ENCODE measurements around the gene CIZ1. TPM values are rescaled to one million over a fixed set of nuclear protein-coding genes. Genes with fewer than 3 reads are reported as not detected.
"Not testable (repeated sequence)": the region's sequence is repeated elsewhere in the genome, so short reads cannot be mapped to it uniquely, and the experiment has no call there.

The CIZ1 gene
- polyA plus RNA-seq, 12 donors: 79.1 to 228 (median 101) TPM; not detected in 1

DNA sequence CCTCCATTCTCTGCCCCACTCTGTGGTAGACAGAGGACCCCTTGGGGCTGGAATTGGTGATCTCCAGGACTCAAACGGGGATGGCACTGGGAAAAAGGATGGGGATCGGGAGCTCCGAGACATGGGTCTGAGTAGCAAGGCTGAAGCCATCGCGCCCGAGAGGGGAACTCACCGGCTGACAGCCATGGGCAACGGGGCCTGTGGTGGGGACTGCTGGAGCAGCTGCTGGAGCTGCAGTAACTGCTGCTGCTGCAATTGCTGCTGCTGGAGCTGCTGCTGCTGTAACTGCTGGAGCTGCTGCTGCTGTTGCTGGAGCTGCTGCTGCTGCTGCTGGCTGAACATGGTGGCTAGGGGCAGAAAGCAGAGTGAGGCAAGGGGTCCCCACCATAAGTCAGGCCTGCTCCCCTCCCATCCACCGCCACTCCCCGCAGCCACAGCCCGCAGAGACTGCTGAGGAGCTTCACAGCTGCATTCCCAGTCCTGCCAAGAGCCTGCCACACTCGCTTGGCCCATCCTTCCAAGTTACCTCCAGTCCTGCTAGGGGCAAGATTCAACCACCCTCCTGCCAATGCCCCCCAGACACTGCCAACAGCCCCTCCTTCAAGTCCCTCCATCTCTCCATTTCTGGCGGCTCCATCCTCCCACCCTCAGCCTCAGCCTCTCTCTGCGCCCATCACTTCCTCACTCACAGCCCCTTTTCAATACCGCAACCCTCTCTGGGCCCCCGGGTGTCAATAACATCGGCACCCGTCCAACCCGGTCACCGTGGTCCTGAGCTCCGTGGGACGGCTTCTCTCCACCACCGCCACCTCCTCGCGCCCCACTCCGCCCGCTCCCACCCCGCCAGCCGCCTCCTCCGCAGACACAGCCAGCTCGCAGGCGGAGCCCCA lies 611 bp downstream of the CIZ1 start:
- DNase-seq: no peak

DNA sequence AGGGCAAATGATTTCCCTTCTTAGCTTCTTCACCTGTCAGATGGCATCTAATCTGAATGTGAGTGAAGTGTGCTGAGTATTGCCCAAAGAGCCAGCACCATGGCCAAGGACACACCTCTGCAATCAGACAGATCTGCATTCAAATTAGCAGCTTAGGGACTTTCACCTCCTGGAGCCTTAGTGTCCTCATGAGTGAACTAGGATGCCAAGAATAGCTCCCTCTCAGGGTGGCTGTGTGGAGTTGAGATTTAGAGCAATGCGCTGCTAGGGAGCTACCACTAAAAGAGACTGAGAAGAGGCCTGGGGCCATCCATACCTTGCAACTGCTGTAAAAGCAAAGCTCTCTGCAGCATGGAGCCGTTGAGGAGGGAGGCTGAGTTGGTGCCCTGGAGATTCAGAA lies 1.4 kb downstream of the CIZ1 start:
- DNase-seq: no peak

- DNase-seq: no peak
These were observed 3.2 kb downstream of the CIZ1 start for GRCh38 chr9:128188209-128188608.

DNA sequence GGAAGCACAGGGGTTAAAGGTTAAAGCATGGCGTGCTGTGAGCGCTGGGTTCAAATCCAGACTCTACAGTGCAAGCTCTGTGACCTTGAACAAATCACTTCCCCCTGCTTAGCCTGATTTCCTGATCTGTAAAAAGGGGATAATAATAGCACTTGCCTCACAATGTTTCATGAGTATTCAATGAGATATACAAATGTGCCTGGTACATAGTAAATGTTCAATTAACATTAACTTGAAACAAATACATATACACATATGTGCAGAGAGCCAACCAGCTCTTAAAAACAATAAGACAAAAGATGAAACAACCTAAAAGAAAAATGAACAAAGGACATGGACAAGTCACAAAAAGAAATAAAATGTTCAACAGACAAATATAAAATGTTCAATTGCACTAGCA lies 4.0 kb downstream of the CIZ1 start:
- no peak for DNase-seq

DNA sequence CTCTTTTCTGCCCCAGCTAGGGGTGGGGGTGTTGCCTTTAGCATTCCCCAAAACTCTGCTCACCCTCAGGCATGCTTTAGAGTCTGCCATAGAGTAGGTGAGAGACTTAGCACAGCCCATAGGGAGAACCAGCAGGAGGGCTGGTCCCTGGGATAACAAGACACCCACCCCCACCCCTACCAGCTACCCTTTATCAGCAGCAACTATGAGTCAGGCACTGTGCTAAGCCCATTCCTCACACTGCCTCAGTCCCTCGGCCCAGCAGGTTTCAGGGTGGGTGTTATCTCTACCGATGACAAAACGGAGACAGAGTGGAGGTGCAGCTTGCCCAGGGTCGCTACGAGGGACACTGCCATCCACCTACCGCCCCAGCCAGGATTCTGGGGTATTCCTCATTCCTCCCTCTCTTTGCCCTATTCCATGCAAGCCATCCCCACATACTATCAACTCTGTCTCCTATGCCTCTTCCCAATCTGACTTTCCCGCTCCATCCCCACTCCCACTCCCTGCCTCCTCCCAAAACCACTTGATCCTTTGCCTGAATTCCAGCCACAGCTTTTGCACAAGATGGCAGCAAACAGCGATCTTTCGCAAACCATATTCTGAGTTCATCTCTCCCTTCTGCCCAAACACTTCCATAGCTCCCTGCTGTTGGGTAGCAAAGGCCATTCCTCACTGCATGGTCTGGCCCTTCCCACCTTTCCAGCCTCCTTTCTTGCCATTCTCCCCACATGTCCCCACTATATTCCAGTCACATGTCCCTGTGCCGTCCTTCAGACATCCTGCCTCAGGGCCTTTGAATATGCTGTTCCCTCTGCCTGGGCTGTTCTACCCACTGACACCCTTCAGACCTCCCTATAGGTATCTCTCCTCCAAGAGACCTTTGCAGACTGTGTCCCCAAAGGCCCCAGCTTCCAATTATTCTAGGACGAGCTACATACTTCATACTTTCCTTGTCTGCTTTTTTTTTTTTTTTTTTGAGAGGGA lies 5.1 kb downstream of the CIZ1 start:
- no peak for DNase-seq

DNA sequence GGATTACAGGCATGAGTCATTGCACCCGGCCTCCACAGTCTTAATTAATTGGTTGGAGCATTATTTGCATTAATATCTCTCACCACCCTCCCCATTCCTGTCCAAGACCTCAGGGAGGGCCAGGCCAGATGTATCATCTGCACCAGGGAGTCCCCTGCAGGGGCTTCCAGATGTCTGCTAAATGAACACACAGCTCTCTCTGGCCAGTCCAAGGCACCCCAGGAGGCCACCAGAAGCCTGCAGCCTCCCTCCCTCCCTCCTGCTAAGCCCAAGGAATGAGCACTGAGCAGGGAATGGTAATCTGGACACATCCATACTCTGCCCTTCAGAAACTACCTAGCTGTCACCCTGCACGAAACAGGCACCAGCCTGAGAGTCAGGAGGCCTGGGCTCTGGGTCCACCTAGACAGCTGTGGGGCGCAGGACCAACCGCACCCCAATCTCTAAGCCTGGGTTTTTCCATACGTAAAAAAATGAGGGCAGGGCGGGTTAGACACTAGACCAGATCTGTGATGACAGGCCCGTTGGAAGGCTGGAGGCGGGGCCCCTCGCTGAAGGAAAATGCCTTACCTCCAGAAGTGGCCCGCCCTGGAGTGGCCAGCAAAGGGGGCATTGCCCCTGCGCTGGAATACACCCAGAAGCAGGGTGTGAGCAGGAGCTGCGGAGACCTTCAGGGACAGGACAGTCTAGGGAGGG lies 8.3 kb downstream of the CIZ1 start:
- no peak for DNase-seq

GRCh38 chr9:128181480-128181879 lies 9.9 kb downstream of the CIZ1 start:
- DNase-seq: not testable (repeated sequence)

GRCh38 chr9:128180447-128180846 lies 10.9 kb downstream of the CIZ1 start:
- DNase-seq: no peak

DNA sequence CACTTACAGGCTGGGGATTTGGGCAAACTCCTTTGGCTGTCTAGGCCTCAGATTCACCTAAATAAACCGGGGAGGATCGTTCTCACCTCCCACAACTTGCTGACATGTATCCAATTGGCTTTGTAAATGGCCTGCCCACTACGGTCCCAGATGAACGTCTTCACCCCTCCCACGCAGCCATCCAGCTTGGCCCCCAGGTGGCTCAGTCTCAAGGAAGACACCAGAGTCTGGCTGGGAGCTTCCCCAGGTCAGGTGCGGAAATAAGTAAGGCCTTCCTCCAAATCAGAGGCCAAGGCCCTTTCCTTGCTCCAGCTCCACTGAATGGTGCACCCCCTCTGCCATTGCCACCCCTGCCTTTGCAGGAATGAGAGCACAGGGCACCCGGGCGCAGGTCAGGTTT lies 11.4 kb downstream of the CIZ1 start:
- DNase-seq: no peak

- DNase-seq: no peak
These were observed 12.5 kb downstream of the CIZ1 start for GRCh38 chr9:128178806-128179431.

GRCh38 chr9:128175726-128176125 lies 15.6 kb downstream of the CIZ1 start:
- no peak for DNase-seq

DNA sequence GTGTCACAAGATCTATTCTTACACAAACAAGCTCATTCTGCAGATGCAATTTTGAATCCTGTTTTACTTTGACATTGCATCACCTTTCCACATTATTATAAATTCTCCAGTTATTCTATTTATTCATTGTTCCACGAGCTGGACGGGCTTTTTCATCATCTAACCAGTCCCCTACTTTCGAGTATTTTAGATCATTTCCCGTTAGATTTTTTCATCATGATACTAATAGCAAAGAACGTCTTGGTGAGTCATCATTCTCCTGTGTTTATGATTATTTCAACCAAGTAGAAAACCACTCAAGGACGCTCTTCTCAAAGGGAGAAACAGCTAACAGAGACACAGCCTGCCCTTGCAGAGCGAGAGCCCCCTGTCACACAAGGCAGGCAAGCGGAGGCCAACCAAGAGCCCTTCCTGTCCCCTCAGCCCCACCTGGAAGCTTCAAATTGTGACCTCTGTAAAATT lies 16.2 kb downstream of the CIZ1 start:
- DNase-seq: no peak

GRCh38 chr9:128174062-128174461 lies 17.3 kb downstream of the CIZ1 start:
- no peak for DNase-seq

DNA sequence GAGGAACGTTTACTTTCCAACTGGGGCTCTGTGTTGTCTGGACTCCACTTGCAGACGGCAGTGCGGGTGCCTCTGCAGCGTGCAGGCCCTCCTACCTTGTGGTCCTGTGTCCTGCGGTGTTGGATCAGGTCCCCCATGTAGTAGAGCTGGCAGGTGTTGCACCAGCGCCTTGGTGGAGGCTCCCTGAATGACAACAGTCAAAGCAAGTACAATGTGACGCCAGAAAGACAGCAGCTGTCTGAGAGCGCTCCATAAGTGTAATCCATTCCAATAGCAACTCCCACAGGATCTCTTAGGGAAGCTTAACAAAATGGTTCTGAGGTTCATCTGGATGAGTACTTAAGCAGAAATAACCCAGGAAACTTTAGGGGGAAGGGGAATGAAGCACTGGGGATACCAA lies 21.4 kb downstream of the CIZ1 start:
- no peak for DNase-seq

- DNase-seq: no peak
These were observed 21.9 kb downstream of the CIZ1 start for GRCh38 chr9:128169492-128169891.

DNA sequence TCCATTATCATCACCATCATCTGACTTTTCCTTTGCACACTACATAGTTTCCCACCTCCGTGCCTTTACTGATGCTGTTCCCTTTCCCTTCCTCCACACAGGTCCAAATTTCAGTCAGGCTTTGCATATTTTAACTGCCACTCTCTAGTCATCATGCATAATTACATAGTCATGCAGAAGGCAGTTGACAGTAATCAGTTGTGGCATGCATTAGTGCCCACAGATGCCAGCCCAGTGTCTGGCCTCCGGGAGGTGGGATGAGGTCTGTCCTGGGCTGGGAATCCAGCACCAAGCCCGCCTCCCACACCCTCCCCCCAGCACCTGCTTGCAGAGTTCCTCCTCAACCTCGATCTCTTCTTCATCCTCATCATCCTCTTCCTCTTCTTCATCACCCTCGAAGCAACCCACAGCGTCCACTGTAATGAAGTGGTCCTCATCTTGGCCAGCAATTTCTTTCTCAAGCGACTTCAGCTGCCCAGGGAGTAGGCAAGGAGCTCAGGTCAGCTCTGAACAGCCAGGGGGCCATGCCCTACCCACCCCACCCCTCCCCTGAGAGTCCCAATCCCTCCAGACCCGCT lies 22.6 kb downstream of the CIZ1 start:
- DNase-seq: no peak

DNA sequence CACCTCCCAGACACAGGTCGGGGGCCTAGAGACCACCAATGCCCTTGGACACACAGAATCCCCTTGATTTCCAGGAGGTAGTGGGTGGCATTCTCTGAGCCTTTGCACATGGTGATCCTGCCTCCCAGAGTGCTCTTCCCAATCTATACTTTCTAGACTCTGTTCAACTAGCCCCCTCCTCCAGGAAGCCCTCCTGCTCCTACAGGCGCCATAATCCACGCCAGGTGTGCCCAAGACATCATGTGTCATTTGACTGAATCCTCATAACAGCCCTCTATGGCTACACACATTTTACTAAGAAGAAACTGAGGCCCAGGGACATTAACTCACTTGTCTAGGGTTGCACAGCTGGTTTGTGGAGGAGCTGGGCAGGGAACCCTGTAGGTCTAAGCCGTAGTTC lies 24.2 kb downstream of the CIZ1 start:
- DNase-seq: no peak

- no peak for DNase-seq
These were observed 25.2 kb downstream of the CIZ1 start for GRCh38 chr9:128166169-128166568.

GRCh38 chr9:128164307-128164885 lies 27.0 kb downstream of the CIZ1 start:
- no peak for DNase-seq

DNA sequence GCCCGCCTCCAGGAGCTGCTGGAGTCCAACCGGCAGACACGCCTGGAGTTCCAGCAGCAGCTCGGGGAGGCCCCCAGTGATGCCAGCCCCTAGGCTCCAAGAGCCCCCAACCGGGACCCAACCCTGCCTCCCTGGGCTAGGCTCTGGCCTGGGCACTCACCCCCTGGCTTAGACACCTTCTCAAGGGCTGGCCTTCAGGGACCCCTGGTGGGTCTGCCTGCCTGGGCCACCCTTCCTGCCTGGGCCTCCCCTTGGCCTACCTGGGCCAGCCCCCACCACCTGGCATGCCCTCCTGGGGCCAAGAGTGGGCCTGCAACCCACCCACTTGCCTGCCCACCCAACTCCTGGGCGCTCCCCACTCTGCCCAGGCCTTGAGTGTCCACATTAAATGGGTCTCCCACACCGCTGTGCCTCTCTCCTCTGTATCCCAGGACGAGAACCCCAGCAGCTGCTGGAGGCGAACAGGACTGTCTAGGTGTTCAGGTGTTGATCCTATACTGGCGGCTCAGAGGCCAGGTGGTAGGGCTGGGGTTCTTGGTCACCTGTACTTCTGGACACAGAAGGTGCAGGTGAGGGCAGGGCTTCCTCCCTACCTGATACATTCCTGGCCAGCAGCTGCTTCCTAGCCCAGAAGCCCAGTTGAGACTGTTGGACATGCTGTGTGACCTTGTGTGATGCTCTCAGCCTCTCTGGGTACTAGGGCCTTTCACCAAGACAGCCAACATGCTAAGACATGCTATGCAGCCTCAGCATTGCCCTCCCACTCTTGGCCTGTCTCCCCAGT lies 27.7 kb downstream of the CIZ1 start:
- no peak for DNase-seq

Data from muscle of arm (tissue), 12 donors.